ENCODE results near the gene MINDY4. TPM values are rescaled to one million over a fixed set of nuclear protein-coding genes. Genes with fewer than 3 reads are reported as not detected.
A peak's percentile ranks its signal among the peaks of the same experiment; 100 is the strongest.

Gene MINDY4
- total RNA-seq, 1 donor from 2014 or later = 4.1 TPM

DNA sequence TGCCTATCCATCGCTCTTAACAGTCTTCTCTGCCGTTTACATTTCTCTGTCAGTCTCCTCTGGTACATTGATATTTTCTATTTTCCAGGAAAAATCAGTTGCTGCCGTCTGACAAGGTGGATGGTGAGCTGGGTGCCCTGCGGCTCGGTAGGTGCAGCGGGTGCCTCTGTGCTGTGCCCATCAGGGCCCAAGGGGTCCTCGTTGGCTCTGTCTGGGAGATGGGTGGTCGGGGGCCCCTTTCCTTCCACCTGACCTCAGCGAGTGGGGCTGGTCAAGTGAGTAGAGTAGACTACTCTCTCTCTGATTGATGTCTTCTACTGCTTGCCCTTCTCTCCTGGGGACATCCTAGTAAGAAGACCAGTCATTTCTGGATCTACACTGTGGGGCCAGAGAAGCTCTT is 57.4 kb downstream of the MINDY4 start:
- no peak for FAIRE-seq
- no peak overlapping the region for H3K9ac ChIP-seq (ENCODE audit: low read length)
- TF ChIP-seq, protein P1, sequence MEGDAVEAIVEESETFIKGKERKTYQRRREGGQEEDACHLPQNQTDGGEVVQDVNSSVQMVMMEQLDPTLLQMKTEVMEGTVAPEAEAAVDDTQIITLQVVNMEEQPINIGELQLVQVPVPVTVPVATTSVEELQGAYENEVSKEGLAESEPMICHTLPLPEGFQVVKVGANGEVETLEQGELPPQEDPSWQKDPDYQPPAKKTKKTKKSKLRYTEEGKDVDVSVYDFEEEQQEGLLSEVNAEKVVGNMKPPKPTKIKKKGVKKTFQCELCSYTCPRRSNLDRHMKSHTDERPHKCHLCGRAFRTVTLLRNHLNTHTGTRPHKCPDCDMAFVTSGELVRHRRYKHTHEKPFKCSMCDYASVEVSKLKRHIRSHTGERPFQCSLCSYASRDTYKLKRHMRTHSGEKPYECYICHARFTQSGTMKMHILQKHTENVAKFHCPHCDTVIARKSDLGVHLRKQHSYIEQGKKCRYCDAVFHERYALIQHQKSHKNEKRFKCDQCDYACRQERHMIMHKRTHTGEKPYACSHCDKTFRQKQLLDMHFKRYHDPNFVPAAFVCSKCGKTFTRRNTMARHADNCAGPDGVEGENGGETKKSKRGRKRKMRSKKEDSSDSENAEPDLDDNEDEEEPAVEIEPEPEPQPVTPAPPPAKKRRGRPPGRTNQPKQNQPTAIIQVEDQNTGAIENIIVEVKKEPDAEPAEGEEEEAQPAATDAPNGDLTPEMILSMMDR (IDR thresholded peaks at IDR 0.05; ENCODE audit: insufficient read depth, low read depth, low read length) = no peak
- no peak for TF ChIP-seq EZH2 (IDR thresholded peaks at IDR 0.05; ENCODE audit: insufficient read depth, low read length)

GRCh38 chr7:30829471-30829870 is 58.3 kb downstream of the MINDY4 start:
- Histone ChIP-seq H3K79me2 (ENCODE audit: insufficient read depth, low read length) (no peaks in the 10 kb centered on the region), H3K27ac (ENCODE audit: low read depth, low read length) (no peak overlapping the region), H3K9me3 (ENCODE audit: insufficient read depth, low read depth, low read length) (no peaks in the 10 kb centered on the region), H3K4me3 (ENCODE audit: insufficient read depth, low read depth, low read length) (no peak overlapping the region), H3K4me2 (ENCODE audit: low read length) (no peak overlapping the region), H3K4me1 (ENCODE audit: insufficient read depth, low read length) (no peaks in the 10 kb centered on the region), H3K27me3 (ENCODE audit: insufficient read depth, low read length) (no peaks in the 10 kb centered on the region), H2AFZ (ENCODE audit: low read depth, low read length) (no peak overlapping the region), H4K20me1 (ENCODE audit: insufficient read depth, low read length) (no peaks in the 10 kb centered on the region), H3K9ac (ENCODE audit: low read length) (no peak overlapping the region), H3K36me3 (ENCODE audit: insufficient read depth, low read length) (no peaks in the 10 kb centered on the region)
- FAIRE-seq (no peak), DNase-seq (ENCODE audit: low read depth) (no peak)
- Mint-ChIP-seq H3K27me3 (ENCODE audit: low read depth, unreplicated experiment) (peaks cover 10% of the 10 kb centered on the region), H3K9me3 (ENCODE audit: unreplicated experiment) (peaks cover 23% of the 10 kb centered on the region), H3K4me3 (ENCODE audit: unreplicated experiment) (no peak overlapping the region), H3K4me1 (ENCODE audit: low read depth, unreplicated experiment) (peaks cover 3% of the 10 kb centered on the region), H3K27ac (ENCODE audit: unreplicated experiment) (no peak overlapping the region), H3K36me3 (ENCODE audit: low read depth, unreplicated experiment) (peaks cover 24% of the 10 kb centered on the region)
- TF ChIP-seq, protein P1 (IDR thresholded peaks at IDR 0.05; ENCODE audit: insufficient read depth, low read depth, low read length) = no peak
- TF ChIP-seq EZH2 (IDR thresholded peaks at IDR 0.05; ENCODE audit: insufficient read depth, low read length) = no peak

More for the DNA sequence above, 57.4 kb downstream of the MINDY4 start:
- no peaks in the 10 kb centered on the region for H3K9me3 ChIP-seq (ENCODE audit: insufficient read depth, low read depth, low read length)
- no peaks in the 10 kb centered on the region for H3K27me3 ChIP-seq (ENCODE audit: insufficient read depth, low read length)
- no peaks in the 10 kb centered on the region for H3K36me3 ChIP-seq (ENCODE audit: insufficient read depth, low read length)
- Mint-ChIP-seq H3K4me3 (ENCODE audit: unreplicated experiment) (no peak overlapping the region), H3K9me3 (ENCODE audit: unreplicated experiment) (peaks cover 15% of the 10 kb centered on the region), H3K27me3 (ENCODE audit: low read depth, unreplicated experiment) (peaks cover 10% of the 10 kb centered on the region), H3K27ac (ENCODE audit: unreplicated experiment) (no peak overlapping the region), H3K36me3 (ENCODE audit: low read depth, unreplicated experiment) (peaks cover 22% of the 10 kb centered on the region), H3K4me1 (ENCODE audit: low read depth, unreplicated experiment) (peaks cover 3% of the 10 kb centered on the region)
- H3K79me2 ChIP-seq (ENCODE audit: insufficient read depth, low read length) = no peaks in the 10 kb centered on the region
- no peak overlapping the region for H3K4me2 ChIP-seq (ENCODE audit: low read length)
- DNase-seq (ENCODE audit: low read depth) = no peak
- no peaks in the 10 kb centered on the region for H4K20me1 ChIP-seq (ENCODE audit: insufficient read depth, low read length)
- H3K27ac ChIP-seq (ENCODE audit: low read depth, low read length) = no peak overlapping the region
- no peak overlapping the region for H2AFZ ChIP-seq (ENCODE audit: low read depth, low read length)
- H3K4me3 ChIP-seq (ENCODE audit: insufficient read depth, low read depth, low read length) = no peak overlapping the region
- no peaks in the 10 kb centered on the region for H3K4me1 ChIP-seq (ENCODE audit: insufficient read depth, low read length)

GRCh38 chr7:30831227-30831626 is 60.0 kb downstream of the MINDY4 start:
- peaks cover 22% of the 10 kb centered on the region for H3K36me3 Mint-ChIP-seq (ENCODE audit: low read depth, unreplicated experiment)
- H3K36me3 ChIP-seq (ENCODE audit: insufficient read depth, low read length) = no peaks in the 10 kb centered on the region
- DNase-seq (ENCODE audit: low read depth) (peak; percentile 50), FAIRE-seq (no peak)
- no peak overlapping the region for H3K4me2 ChIP-seq (ENCODE audit: low read length)
- H3K4me1 ChIP-seq (ENCODE audit: insufficient read depth, low read length) = no peaks in the 10 kb centered on the region
- H3K4me3 ChIP-seq (ENCODE audit: insufficient read depth, low read depth, low read length) = no peak overlapping the region
- H3K9me3 Mint-ChIP-seq (ENCODE audit: unreplicated experiment) = peaks cover 31% of the 10 kb centered on the region
- no peaks in the 10 kb centered on the region for H3K79me2 ChIP-seq (ENCODE audit: insufficient read depth, low read length)
- no peaks in the 10 kb centered on the region for H3K9me3 ChIP-seq (ENCODE audit: insufficient read depth, low read depth, low read length)
- H3K27me3 ChIP-seq (ENCODE audit: insufficient read depth, low read length) = no peaks in the 10 kb centered on the region
- H2AFZ ChIP-seq (ENCODE audit: low read depth, low read length) = no peak overlapping the region
- peaks cover 8% of the 10 kb centered on the region for H3K27me3 Mint-ChIP-seq (ENCODE audit: low read depth, unreplicated experiment)
- no peaks in the 10 kb centered on the region for H4K20me1 ChIP-seq (ENCODE audit: insufficient read depth, low read length)
- H3K4me3 Mint-ChIP-seq (ENCODE audit: unreplicated experiment) = no peak overlapping the region
- no peak overlapping the region for H3K9ac ChIP-seq (ENCODE audit: low read length)
- no peak for TF ChIP-seq EZH2 (IDR thresholded peaks at IDR 0.05; ENCODE audit: insufficient read depth, low read length)
- TF ChIP-seq, protein P1 (IDR thresholded peaks at IDR 0.05; ENCODE audit: insufficient read depth, low read depth, low read length) = no peak
- peaks cover 3% of the 10 kb centered on the region for H3K4me1 Mint-ChIP-seq (ENCODE audit: low read depth, unreplicated experiment)
- H3K27ac Mint-ChIP-seq (ENCODE audit: unreplicated experiment) = no peak overlapping the region
- no peak overlapping the region for H3K27ac ChIP-seq (ENCODE audit: low read depth, low read length)
